ENCODE measurements around the gene MARS1. TPM values are rescaled to one million over a fixed set of nuclear protein-coding genes. Genes with fewer than 3 reads are reported as not detected.
A peak's percentile ranks its signal among the peaks of the same experiment; 100 is the strongest.

The MARS1 gene
- total RNA-seq, 2 donors from 2014 or later = 36.9 to 41.0 TPM

DNA sequence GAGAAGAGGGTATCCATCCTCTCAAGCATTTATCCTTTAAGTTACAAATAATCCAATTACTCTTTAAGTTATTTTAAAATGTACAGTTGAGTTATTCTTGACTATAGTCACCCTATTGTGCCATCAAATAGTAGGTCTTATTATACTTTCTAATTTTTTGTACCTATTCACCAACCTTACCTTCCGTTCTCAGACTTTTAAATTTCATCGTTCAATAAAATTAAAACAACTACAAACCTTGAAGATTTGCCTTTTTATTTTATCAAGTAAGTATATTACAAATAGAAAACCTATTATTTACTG lies 60.1 kb downstream of the MARS1 start:
- H3K4me3 ChIP-seq = no peak overlapping the region
- DNase-seq (ENCODE audit: low spot score) = no peak
- H3K27me3 ChIP-seq = peaks cover 3 to 17% of the 10 kb centered on the region in 2 donors
- H3K27ac ChIP-seq = no peak overlapping the region
- H3K36me3 ChIP-seq = no peaks in the 10 kb centered on the region
- TF ChIP-seq, protein P1, sequence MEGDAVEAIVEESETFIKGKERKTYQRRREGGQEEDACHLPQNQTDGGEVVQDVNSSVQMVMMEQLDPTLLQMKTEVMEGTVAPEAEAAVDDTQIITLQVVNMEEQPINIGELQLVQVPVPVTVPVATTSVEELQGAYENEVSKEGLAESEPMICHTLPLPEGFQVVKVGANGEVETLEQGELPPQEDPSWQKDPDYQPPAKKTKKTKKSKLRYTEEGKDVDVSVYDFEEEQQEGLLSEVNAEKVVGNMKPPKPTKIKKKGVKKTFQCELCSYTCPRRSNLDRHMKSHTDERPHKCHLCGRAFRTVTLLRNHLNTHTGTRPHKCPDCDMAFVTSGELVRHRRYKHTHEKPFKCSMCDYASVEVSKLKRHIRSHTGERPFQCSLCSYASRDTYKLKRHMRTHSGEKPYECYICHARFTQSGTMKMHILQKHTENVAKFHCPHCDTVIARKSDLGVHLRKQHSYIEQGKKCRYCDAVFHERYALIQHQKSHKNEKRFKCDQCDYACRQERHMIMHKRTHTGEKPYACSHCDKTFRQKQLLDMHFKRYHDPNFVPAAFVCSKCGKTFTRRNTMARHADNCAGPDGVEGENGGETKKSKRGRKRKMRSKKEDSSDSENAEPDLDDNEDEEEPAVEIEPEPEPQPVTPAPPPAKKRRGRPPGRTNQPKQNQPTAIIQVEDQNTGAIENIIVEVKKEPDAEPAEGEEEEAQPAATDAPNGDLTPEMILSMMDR (IDR thresholded peaks at IDR 0.05) = no peak
- H3K9me3 ChIP-seq = no peaks in the 10 kb centered on the region
- peaks cover 0 to 40% of the 10 kb centered on the region in 2 donors for H3K4me1 ChIP-seq

DNA sequence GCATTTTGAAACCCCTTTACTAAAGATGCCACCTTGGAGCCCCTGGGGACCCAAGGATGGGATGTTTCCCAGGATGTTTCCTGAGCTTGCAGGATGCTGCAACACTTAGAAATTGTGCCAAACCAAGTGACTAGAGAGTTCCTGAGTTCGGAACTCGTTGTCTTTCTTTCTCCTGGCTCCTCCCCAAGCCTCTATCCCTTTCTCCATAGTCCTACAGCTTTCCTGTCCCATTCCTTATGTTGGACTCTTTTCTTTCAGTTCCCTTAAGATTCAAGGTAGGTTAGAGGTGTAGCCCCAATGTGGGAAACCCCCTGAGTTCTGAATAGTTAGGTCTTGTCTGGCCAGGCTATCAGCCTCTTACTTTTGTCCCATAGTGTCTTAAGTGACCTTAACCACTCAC lies 60.6 kb downstream of the MARS1 start:
- TF ChIP-seq, protein P1 (IDR thresholded peaks at IDR 0.05) = no peak
- H3K4me1 ChIP-seq = peaks cover 0 to 37% of the 10 kb centered on the region in 2 donors
- no peak overlapping the region for H3K4me3 ChIP-seq
- no peak overlapping the region for H3K27ac ChIP-seq
- no peak for DNase-seq (ENCODE audit: low spot score)
- H3K27me3 ChIP-seq = peaks cover 3 to 17% of the 10 kb centered on the region in 2 donors
- no peaks in the 10 kb centered on the region for H3K36me3 ChIP-seq
- no peaks in the 10 kb centered on the region for H3K9me3 ChIP-seq

DNA sequence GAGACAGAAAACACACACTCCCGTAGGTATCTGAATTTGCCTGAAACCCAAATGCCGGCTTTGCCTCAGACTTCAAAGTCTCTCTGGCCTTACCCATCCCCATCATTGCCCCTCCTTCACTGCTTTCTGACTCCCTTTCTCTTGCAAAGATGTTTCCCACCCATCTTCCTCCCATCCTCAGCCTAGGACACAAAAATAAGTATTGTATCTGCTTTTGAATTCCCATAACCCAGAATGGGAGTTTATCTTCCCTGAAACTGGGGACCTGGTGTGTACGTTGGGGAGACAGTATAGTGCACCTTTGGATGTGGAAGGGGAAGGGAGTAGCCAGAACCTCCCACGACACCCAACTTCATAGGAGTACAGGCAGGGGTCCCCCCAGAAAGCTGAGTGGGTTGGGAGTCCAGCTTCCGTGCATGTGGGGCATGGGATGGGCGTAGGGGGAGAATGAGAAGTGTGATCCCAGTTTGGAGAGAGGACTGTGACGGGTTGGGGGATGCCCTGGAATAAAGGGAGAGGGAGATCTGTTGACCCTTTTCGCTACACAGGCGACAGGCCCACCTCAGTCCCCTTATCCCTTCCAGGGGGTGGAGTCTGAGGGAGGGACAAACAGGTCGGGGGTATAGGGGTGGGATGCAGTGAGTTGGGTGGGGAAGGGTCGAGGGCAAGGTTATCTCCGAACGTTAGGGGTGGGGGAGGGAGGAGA lies 61.5 kb downstream of the MARS1 start:
- no peak overlapping the region for H3K27ac ChIP-seq

DNA sequence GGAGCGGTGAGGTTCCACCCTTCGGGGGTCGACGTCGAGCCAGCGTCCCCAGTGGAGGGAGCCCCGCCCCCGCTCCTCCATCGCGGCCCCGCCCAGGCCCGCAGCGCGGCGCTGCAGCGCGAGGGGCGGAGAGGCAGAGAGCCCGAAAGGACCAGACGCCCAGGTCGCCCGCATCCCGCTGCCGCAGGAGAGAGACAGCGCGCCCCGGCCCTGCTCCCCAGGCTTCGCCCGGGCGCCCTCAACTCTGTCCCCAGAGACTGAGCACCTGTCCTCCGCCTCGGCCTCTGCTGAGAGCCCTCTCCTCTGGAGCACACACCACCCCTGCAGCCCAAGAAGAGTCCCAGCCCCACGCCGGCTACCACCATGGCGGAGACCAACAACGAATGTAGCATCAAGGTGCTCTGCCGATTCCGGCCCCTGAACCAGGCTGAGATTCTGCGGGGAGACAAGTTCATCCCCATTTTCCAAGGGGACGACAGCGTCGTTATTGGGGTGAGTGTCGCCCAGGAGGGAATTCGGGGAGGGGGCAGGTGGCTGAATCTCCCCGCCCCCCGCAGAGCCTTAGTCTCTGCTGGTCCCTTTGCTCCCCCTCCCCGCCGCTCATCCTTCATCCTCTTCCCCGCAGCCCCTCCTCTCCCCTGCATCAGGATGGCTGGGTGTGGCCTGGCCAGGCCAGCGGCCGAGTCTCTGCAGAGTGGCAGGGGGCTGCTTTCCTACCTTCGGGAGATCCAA lies 62.2 kb downstream of the MARS1 start, which contains the start of gene KIF5A:
Gene KIF5A, plus strand, starts transcription at position 136 of the 732 bp plus-strand sequence. Its CDS starts 228 bp downstream, at position 364.
- H3K27ac ChIP-seq = no peak within 1 kb of the TSS
- peaks cover 3 to 17% of the 10 kb centered on the region in 2 donors for H3K27me3 ChIP-seq
- no peaks in the 10 kb centered on the region for H3K9me3 ChIP-seq
- H3K4me3 ChIP-seq = peak within 1 kb of the TSS; percentile 18 to 45
- no peak for DNase-seq (ENCODE audit: low spot score)
- TF ChIP-seq, protein P1 (IDR thresholded peaks at IDR 0.05) = no peak
- H3K36me3 ChIP-seq = no peaks in the 10 kb centered on the region
- H3K4me1 ChIP-seq = peaks cover 0 to 29% of the 10 kb centered on the region in 2 donors

More for the DNA sequence above, 61.5 kb downstream of the MARS1 start:
- DNase-seq (ENCODE audit: low spot score) = no peak
- H3K36me3 ChIP-seq = no peaks in the 10 kb centered on the region
- H3K27me3 ChIP-seq = peaks cover 3 to 17% of the 10 kb centered on the region in 2 donors
- peaks cover 0 to 31% of the 10 kb centered on the region in 2 donors for H3K4me1 ChIP-seq
- H3K9me3 ChIP-seq = no peaks in the 10 kb centered on the region
- TF ChIP-seq, protein P1 (IDR thresholded peaks at IDR 0.05) = no peak
- H3K4me3 ChIP-seq = peak overlapping the region; percentile 18 to 45

DNA sequence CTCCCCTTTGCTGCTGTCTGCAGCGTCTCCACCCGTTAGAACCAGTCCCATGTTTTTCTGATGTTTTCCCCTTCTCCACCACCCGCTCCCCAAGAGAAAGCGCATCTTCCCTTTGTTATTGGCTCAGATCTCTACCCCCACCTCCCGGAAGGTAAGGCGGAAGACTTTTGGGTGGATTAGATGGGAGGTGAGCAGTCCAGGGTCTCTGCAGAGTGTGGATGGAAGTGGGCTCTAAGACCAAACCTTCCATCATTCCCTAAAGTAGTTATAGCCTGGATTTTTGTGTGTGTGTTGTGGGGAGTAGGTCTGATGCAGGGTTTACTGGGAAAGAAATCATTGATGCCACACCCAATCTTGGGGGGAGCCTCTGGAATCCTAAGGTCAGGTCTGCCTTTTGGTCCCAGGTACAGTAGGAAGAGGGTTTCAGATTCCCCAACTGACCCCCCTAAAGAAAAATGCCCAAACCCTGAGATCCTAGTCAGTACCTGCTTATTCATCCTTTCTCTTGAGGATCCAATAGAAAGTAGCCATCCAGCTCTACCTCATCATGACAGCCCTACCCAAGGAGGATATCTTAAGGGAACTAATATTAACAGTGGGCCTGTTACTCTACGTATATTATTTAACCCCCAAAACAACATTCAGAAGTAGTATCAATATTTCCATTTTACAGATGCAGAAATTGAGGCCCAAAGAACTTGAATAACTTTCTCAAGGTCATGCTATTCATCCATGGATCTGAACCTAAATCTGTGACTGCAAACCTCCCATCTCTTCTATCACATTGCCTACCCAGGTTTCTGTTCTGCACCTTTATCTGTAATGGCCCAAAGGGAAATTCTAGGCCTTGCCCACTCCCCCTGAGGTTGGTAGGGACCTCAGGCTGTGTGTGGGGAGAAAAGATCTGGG lies 63.0 kb downstream of the MARS1 start:
- Histone ChIP-seq H3K9me3 (no peaks in the 10 kb centered on the region), H3K4me3 (no peak overlapping the region)
- TF ChIP-seq, protein P1 (IDR thresholded peaks at IDR 0.05) = no peak

More for the DNA sequence above, 63.0 kb downstream of the MARS1 start:
- peaks cover 0 to 21% of the 10 kb centered on the region in 2 donors for H3K4me1 ChIP-seq
- H3K27ac ChIP-seq = no peak overlapping the region
- DNase-seq (ENCODE audit: low spot score) = no peak
- H3K27me3 ChIP-seq = peaks cover 3 to 17% of the 10 kb centered on the region in 2 donors
- no peaks in the 10 kb centered on the region for H3K36me3 ChIP-seq

All from right atrium auricular region (tissue), 2 donors.